Transverse colon (tissue), 4 donors: ENCODE measurements around the gene CCDC159. TPM values are rescaled to one million over a fixed set of nuclear protein-coding genes. Genes with fewer than 3 reads are reported as not detected.

ENCODE experiments used
- DNase-seq: peaks from one replicate; pipeline ENCODE4 v3.0.0-alpha.2; 2019
- H3K27ac ChIP-seq, 4 donors: fragments of 200-600 bp; sonication (generic); 2 replicates each; pipeline ENCODE4 v1.5.1; 2016 to 2018; ENCODE audit warnings: inconsistent platforms in 4 of 4
- H3K27me3 ChIP-seq: fragments of 200-600 bp; sonication (generic); 2 replicates; pipeline ENCODE4 v1.5.1; 2017; ENCODE audit warnings: inconsistent platforms
- H3K36me3 ChIP-seq, 4 donors: fragments of 200-600 bp; sonication (generic); 2 replicates each; pipeline ENCODE4 v1.5.1; 2017 to 2019; ENCODE audit warnings: inconsistent platforms in 4 of 4
- H3K4me1 ChIP-seq, 4 donors: fragments of 200-600 bp; sonication (generic); 2 replicates each; pipeline ENCODE4 v1.5.1; 2017 to 2020; ENCODE audit warnings: inconsistent platforms in 4 of 4
- H3K4me3 ChIP-seq, 4 donors: fragments of 200-600 bp; sonication (generic); 1 replicate in 1 of 4; 2 replicates in 3 of 4; pipeline versions ENCODE4 v1.5.1 to v1.6.1; 2017 to 2019; ENCODE audit warnings: inconsistent platforms in 4 of 4
- H3K9me3 ChIP-seq, 2 donors: fragments of 200-600 bp; sonication (generic); 2 replicates each; pipeline ENCODE4 v1.5.1; 2017 to 2019; ENCODE audit warnings: inconsistent platforms in 2 of 2
- CTCF ChIP-seq, 5 experiments: fragments of 200-600 bp in 3 of 5; fragments of 450-650 bp in 2 of 5; sonication (generic) in 3 of 5; IDR thresholded peaks; 1 replicate in 2 of 5; 2 replicates in 3 of 5; pipeline ENCODE4 v1.5.1; 2016 to 2017; ENCODE audit warnings: antibody characterized with exemption in 5 of 5, inconsistent platforms in 3 of 5, mild to moderate bottlenecking in 2 of 5, moderate library complexity in 1 of 5
- EP300 ChIP-seq: sonication (generic); formaldehyde crosslinking; IDR thresholded peaks from one replicate; pipeline ENCODE4 v1.6.1; 2017; ENCODE audit warnings: antibody characterized with exemption, low read depth
- POLR2A ChIP-seq: fragments of 450-650 bp; IDR thresholded peaks from one replicate; pipeline ENCODE4 v1.6.1; 2016; ENCODE audit warnings: antibody characterized with exemption, mild to moderate bottlenecking, moderate library complexity
- POLR2AphosphoS5 ChIP-seq, 3 donors: sonication (generic); formaldehyde crosslinking; IDR thresholded peaks; one replicate each; pipeline ENCODE4 v1.6.1; 2016; ENCODE audit warnings: antibody characterized with exemption in 3 of 3
- WGBS, 2 donors: methylation state at CpG; one replicate each; pipeline ENCODE4 v1.1.5; 2018; ENCODE audit warnings: low coverage in 1 of 2; 5-methylcytosine and 5-hydroxymethylcytosine counted together
- in situ Hi-C, 4 donors: fragments of 200-750 bp; cut with MboI; loops; one replicate each; pipeline versions ENCODE4 v1.15.0 to v1.15.1; 2017; ENCODE audit warnings: low sequenced_read_pairs in 3 of 4, low pct_ligation_motif_present in 1 of 4, low pct_unique_long_range_greater_than_20kb in 1 of 4
- intact Hi-C: fragments of 100-400 bp; cut with DNase I; formaldehyde crosslinking; loops from one replicate; pipeline ENCODE4 v1.15.1; 2023; ENCODE audit warnings: low total_unique reads
- total RNA-seq, 4 donors: library from RNA; depleted of rRNA; stranded (reverse); fragments of >200 nt; gene quantifications; one replicate each; pipeline ENCODE4 v1.1.0, GENCODE V29; 2016

Gene CCDC159
- total RNA-seq, 4 donors from 2014 or later = 13.8 to 1,153 (median 26.1) TPM

DNA sequence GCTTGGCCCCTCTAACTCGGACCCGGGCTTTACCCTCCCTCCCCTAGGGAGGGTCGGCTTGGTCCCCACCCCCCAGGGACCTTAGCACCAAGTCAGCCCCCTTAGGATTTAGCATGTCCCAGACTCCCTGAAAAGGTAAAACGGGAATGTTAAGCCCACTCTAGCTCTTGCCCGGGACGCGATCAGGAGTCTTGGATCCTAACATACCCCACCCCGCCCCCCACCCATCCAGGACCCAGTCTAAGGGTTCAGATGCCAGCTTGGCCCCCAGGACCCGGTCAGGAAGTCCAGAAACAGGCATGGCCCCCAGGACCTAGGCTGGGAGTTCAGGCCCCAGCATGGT lies 37.4 kb downstream of the CCDC159 start:
- Histone ChIP-seq H3K4me1 (peaks cover 19 to 39% (median 35%) of the 10 kb centered on the region in 4 donors), H3K4me3 (peak overlapping the region in 3 of 4 donors; percentile 12 to 45 (median 34)), H3K27ac (peak overlapping the region in 1 of 4 donors; percentile 57), H3K36me3 (no peaks in the 10 kb centered on the region), H3K27me3 (peaks cover 18% of the 10 kb centered on the region), H3K9me3 (no peaks in the 10 kb centered on the region)
- no peak for DNase-seq
- in situ Hi-C loops (loop anchor here in 1 of 4 donors (25.0 kb wide), 1 partner anchor 104 kb away; the partner anchor contains the start of gene ELAVL3), intact Hi-C loops (no loop called here)
- TF ChIP-seq POLR2A = no peak
- no peak for TF ChIP-seq POLR2AphosphoS5 (IDR thresholded peaks at IDR 0.05)
- TF ChIP-seq EP300 = no peak
- TF ChIP-seq CTCF (IDR thresholded peaks at IDR 0.05) = no peak
- 2% methylated on average over 9 of the region's 9 CpGs; no CpG with 5 or more reads in 1 of the 2 donors for WGBS, 2 donors

DNA sequence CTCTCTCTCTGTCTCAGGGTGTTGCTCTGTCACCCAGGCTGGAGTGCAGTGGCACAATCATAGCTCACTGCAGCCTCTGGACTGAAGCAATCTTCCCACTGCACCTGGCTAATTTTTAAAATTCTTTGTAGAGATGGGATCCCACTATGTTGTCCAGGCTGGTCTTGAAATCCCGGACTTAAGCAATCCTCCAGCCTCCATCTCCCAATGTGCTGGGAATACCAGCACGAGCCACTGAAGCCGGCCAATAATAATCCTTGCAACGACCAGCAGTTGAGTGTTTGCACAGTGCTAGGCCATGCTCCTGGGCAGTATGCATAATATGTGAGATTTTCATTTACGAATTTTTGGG lies 38.4 kb downstream of the CCDC159 start:
- in situ Hi-C loops = loop anchor here in 1 of 4 donors (25.0 kb wide), 1 partner anchor 103 kb away; the partner anchor contains the start of gene ELAVL3
- Histone ChIP-seq H3K4me1 (peaks cover 19 to 39% (median 35%) of the 10 kb centered on the region in 4 donors), H3K27ac (no peak overlapping the region), H3K4me3 (no peak overlapping the region), H3K27me3 (peaks cover 18% of the 10 kb centered on the region), H3K36me3 (no peaks in the 10 kb centered on the region), H3K9me3 (no peaks in the 10 kb centered on the region)
- no peak for TF ChIP-seq EP300
- TF ChIP-seq POLR2AphosphoS5 (IDR thresholded peaks at IDR 0.05) = no peak
- intact Hi-C loops = no loop called here
- no peak for DNase-seq
- 74 to 88% methylated on average over 2 to 5 of the region's 5 CpGs for WGBS, 2 donors

GRCh38 chr19:11387162-11388034 lies 41.1 kb downstream of the CCDC159 start:
- Histone ChIP-seq H3K36me3 (no peaks in the 10 kb centered on the region), H3K27ac (no peak overlapping the region), H3K27me3 (peaks cover 17% of the 10 kb centered on the region), H3K4me1 (peaks cover 8 to 20% (median 17%) of the 10 kb centered on the region in 4 donors), H3K4me3 (no peak overlapping the region), H3K9me3 (no peaks in the 10 kb centered on the region)
- no peak for TF ChIP-seq POLR2AphosphoS5 (IDR thresholded peaks at IDR 0.05)
- TF ChIP-seq CTCF (IDR thresholded peaks at IDR 0.05) = no peak
- no peak for TF ChIP-seq POLR2A
- no peak for TF ChIP-seq EP300
- in situ Hi-C loops = loop anchor here in 1 of 4 donors (25.0 kb wide), 1 partner anchor 100 kb away; the partner anchor contains the start of gene ELAVL3
- DNase-seq = no peak
- intact Hi-C loops = no loop called here
- 82 to 85% methylated on average over 17 to 19 of the region's 19 CpGs for WGBS, 2 donors

GRCh38 chr19:11390359-11390758 lies 44.0 kb downstream of the CCDC159 start:
- Histone ChIP-seq H3K36me3 (no peaks in the 10 kb centered on the region), H3K27me3 (no peaks in the 10 kb centered on the region), H3K4me1 (no peaks in the 10 kb centered on the region), H3K9me3 (no peaks in the 10 kb centered on the region), H3K4me3 (no peak overlapping the region), H3K27ac (no peak overlapping the region)
- 89% methylated on average over 2 of the region's 2 CpGs; no CpG with 5 or more reads in 1 of the 2 donors for WGBS, 2 donors
- intact Hi-C loops = loop anchor here (10.0 kb wide), 1 partner anchor 346 kb away; no protein-coding TSS in a partner anchor
- in situ Hi-C loops = loop anchor here in 1 of 4 donors (25.0 kb wide), 1 partner anchor 97 kb away; the partner anchor contains the start of gene ELAVL3
- no peak for TF ChIP-seq CTCF (IDR thresholded peaks at IDR 0.05)
- TF ChIP-seq POLR2A = no peak
- TF ChIP-seq POLR2AphosphoS5 (IDR thresholded peaks at IDR 0.05) = no peak
- no peak for TF ChIP-seq EP300
- no peak for DNase-seq
